SK-N-SH treated with all-trans-retinoic acid at 6 μM for 48 hours (cell line): ENCODE results near the gene DBNDD2.

ENCODE experiments used
- BACH2 ChIP-seq: fragments of 250-450 bp; sonication (Bioruptor Pico); IDR thresholded peaks from 2 replicates; pipeline ENCODE4 v1.9.0; 2021; ENCODE audit warnings: mild to moderate bottlenecking, borderline replicate concordance
- CREB5 ChIP-seq: fragments of 250-450 bp; sonication (Bioruptor Pico); IDR thresholded peaks from 2 replicates; pipeline ENCODE4 v1.5.1; 2020; ENCODE audit warnings: low read depth, mild to moderate bottlenecking, moderate library complexity
- CSDC2 ChIP-seq: fragments of 250-450 bp; sonication (Bioruptor Pico); IDR thresholded peaks from 2 replicates; pipeline ENCODE4 v1.5.0; 2020; ENCODE audit warnings: mild to moderate bottlenecking, moderate library complexity
- CSRNP3 ChIP-seq: fragments of 250-450 bp; sonication (Bioruptor Pico); IDR thresholded peaks from 2 replicates; pipeline ENCODE4 v1.5.1; 2021; ENCODE audit warnings: mild to moderate bottlenecking, moderate library complexity
- ESRRG ChIP-seq: fragments of 250-450 bp; sonication (Bioruptor Pico); IDR thresholded peaks from 2 replicates; pipeline ENCODE4 v1.6.1; 2021; ENCODE audit warnings: mild to moderate bottlenecking
- GLIS3 ChIP-seq: fragments of 250-450 bp; sonication (Bioruptor Pico); IDR thresholded peaks from 2 replicates; pipeline ENCODE4 v1.5.0; 2020; ENCODE audit warnings: mild to moderate bottlenecking, moderate library complexity
- TSHZ2 ChIP-seq: fragments of 250-450 bp; sonication (Bioruptor Pico); IDR thresholded peaks from 2 replicates; pipeline ENCODE4 v1.5.0; 2020; ENCODE audit warnings: mild to moderate bottlenecking, moderate library complexity
- ZC3H10 ChIP-seq: fragments of 250-450 bp; sonication (Bioruptor Pico); IDR thresholded peaks from 2 replicates; pipeline ENCODE4 v1.5.1; 2021; ENCODE audit warnings: mild to moderate bottlenecking, moderate library complexity
- ZFP3 ChIP-seq: fragments of 250-450 bp; sonication (Bioruptor Pico); IDR thresholded peaks from 2 replicates; pipeline ENCODE4 v1.5.0; 2020; ENCODE audit warnings: mild to moderate bottlenecking, moderate library complexity
- ZFP30 ChIP-seq: fragments of 450-650 bp; formaldehyde crosslinking; IDR thresholded peaks from 2 replicates; pipeline ENCODE4 v1.5.0; 2022; ENCODE audit warnings: mild to moderate bottlenecking, moderate library complexity
- ZNF565 ChIP-seq: fragments of 450-650 bp; formaldehyde crosslinking; conservative IDR thresholded peaks from 2 replicates; pipeline ENCODE4 v1.5.0; 2020; ENCODE audit warnings: low read depth, mild to moderate bottlenecking, moderate library complexity
- ZNF8 ChIP-seq: fragments of 450-650 bp; formaldehyde crosslinking; IDR thresholded peaks from 2 replicates; pipeline ENCODE4 v1.5.0; 2020; ENCODE audit warnings: mild to moderate bottlenecking, moderate library complexity
- TF ChIP-seq, protein P1 (sequence below): fragments of 250-450 bp; sonication (Bioruptor Pico); IDR thresholded peaks from 2 replicates; pipeline ENCODE4 v1.8.0; 2020; ENCODE audit warnings: mild to moderate bottlenecking, moderate library complexity, borderline replicate concordance
- TF ChIP-seq, protein P2 (sequence below): fragments of 250-450 bp; sonication (Bioruptor Pico); IDR thresholded peaks from 2 replicates; pipeline ENCODE4 v1.8.0; 2021; ENCODE audit warnings: low read depth, mild to moderate bottlenecking, moderate library complexity, borderline replicate concordance

DNA sequence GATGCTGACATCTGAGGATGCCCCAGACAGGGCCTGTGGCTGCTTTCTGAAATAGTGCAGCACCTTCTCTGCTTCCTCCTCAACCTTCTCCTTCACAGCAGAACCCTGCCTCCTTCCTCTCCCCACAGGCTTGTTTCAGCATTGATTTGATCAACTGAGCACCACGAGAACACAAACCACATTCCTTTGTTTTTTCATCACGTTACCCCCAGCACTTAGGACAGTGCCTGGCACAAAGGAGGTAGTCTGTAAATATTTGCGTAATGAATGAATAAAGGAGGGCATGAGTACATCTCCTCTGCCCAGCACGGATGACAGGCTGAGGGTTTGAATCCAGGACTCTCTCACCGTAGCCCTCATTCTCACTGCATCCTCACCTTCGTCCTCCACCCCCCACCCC lies 40.2 kb downstream of the DBNDD2 start:
- TF ChIP-seq ESRRG, result no peak
- no peak for TF ChIP-seq ZC3H10 (CRISPR knock-in tag)
- no peak for TF ChIP-seq CSRNP3 (CRISPR knock-in tag)
- TF ChIP-seq, protein P1, sequence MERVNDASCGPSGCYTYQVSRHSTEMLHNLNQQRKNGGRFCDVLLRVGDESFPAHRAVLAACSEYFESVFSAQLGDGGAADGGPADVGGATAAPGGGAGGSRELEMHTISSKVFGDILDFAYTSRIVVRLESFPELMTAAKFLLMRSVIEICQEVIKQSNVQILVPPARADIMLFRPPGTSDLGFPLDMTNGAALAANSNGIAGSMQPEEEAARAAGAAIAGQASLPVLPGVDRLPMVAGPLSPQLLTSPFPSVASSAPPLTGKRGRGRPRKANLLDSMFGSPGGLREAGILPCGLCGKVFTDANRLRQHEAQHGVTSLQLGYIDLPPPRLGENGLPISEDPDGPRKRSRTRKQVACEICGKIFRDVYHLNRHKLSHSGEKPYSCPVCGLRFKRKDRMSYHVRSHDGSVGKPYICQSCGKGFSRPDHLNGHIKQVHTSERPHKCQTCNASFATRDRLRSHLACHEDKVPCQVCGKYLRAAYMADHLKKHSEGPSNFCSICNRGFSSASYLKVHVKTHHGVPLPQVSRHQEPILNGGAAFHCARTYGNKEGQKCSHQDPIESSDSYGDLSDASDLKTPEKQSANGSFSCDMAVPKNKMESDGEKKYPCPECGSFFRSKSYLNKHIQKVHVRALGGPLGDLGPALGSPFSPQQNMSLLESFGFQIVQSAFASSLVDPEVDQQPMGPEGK (CRISPR knock-in tag), result no peak
- TF ChIP-seq TSHZ2 (CRISPR knock-in tag), result no peak
- no peak for TF ChIP-seq ZFP3
- no peak for TF ChIP-seq CREB5 (CRISPR knock-in tag)
- TF ChIP-seq ZFP30 (CRISPR knock-in tag), result no peak
- TF ChIP-seq ZNF8 (CRISPR knock-in tag), result no peak
- TF ChIP-seq CSDC2 (CRISPR knock-in tag), result no peak
- TF ChIP-seq, protein P2, sequence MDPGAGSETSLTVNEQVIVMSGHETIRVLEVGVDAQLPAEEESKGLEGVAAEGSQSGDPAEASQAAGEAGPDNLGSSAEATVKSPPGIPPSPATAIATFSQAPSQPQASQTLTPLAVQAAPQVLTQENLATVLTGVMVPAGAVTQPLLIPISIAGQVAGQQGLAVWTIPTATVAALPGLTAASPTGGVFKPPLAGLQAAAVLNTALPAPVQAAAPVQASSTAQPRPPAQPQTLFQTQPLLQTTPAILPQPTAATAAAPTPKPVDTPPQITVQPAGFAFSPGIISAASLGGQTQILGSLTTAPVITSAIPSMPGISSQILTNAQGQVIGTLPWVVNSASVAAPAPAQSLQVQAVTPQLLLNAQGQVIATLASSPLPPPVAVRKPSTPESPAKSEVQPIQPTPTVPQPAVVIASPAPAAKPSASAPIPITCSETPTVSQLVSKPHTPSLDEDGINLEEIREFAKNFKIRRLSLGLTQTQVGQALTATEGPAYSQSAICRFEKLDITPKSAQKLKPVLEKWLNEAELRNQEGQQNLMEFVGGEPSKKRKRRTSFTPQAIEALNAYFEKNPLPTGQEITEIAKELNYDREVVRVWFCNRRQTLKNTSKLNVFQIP (CRISPR knock-in tag), result no peak
- TF ChIP-seq GLIS3, result no peak
- no peak for TF ChIP-seq BACH2 (CRISPR knock-in tag)
- TF ChIP-seq ZNF565 (CRISPR knock-in tag), result no peak
